Measurements from ENCODE around the gene RTKN2.

DNA sequence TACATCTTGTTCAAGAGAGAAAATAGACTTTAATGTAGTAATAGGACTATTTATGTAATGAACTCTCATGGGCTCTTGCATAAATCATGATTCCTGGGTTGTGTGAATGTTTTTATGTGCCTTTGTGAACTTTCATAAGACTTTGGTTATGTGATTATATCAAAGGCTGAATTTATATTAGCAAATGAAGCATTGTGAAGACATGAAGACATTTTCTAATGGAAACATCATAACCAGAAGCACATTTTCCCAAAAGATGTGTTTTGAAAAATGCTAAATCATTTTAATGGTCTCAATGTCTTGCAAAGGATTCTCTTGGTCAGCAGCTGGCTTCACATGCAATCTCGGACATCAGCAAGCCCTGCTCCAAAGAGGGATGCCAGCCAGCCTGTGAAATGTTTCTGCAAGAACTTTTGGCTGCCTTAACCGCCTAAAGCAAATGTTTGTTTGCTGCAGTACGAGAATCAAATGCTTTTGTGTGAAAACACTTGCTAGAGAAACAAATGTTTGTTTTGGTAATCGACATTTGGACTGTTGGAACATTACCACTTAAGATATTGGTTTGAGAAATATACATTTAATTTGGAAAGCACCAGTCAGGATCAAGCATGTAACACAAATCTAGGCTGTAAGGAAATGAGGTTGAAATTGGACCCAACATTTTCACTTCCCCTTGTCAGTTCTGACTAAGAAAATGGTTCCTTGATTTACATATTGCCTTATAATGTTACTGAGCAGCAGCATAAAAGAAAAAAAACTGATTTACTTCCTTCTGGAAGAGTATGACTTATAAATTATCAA, 102.1 kb downstream of the RTKN2 start:
- peak in 1 of 2 donors; percentile 20 for TF ChIP-seq POLR2AphosphoS5 (IDR thresholded peaks at IDR 0.05; ENCODE audit: insufficient read depth in 1 of 2, low read depth in 1 of 2)
- TF ChIP-seq, protein P1, sequence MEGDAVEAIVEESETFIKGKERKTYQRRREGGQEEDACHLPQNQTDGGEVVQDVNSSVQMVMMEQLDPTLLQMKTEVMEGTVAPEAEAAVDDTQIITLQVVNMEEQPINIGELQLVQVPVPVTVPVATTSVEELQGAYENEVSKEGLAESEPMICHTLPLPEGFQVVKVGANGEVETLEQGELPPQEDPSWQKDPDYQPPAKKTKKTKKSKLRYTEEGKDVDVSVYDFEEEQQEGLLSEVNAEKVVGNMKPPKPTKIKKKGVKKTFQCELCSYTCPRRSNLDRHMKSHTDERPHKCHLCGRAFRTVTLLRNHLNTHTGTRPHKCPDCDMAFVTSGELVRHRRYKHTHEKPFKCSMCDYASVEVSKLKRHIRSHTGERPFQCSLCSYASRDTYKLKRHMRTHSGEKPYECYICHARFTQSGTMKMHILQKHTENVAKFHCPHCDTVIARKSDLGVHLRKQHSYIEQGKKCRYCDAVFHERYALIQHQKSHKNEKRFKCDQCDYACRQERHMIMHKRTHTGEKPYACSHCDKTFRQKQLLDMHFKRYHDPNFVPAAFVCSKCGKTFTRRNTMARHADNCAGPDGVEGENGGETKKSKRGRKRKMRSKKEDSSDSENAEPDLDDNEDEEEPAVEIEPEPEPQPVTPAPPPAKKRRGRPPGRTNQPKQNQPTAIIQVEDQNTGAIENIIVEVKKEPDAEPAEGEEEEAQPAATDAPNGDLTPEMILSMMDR (IDR thresholded peaks at IDR 0.05): no peak
- no peak for TF ChIP-seq POLR2A (IDR thresholded peaks at IDR 0.05)
